Activated naive CD8-positive, alpha-beta T cell treated with anti-CD3 and anti-CD28 coated beads, Interleukin-2, amount 50 U/mL, for 16 hours (primary cell): ENCODE measurements around the gene ZNF524.
"Not testable (repeated sequence)": the region's sequence is repeated elsewhere in the genome, so short reads cannot be mapped to it uniquely, and the experiment has no call there.

Experiments
- DNase-seq: peaks from one replicate; pipeline ENCODE4 v3.0.0-alpha.2; 2020; ENCODE audit warnings: low read depth, low spot score

Gene ZNF524

DNA sequence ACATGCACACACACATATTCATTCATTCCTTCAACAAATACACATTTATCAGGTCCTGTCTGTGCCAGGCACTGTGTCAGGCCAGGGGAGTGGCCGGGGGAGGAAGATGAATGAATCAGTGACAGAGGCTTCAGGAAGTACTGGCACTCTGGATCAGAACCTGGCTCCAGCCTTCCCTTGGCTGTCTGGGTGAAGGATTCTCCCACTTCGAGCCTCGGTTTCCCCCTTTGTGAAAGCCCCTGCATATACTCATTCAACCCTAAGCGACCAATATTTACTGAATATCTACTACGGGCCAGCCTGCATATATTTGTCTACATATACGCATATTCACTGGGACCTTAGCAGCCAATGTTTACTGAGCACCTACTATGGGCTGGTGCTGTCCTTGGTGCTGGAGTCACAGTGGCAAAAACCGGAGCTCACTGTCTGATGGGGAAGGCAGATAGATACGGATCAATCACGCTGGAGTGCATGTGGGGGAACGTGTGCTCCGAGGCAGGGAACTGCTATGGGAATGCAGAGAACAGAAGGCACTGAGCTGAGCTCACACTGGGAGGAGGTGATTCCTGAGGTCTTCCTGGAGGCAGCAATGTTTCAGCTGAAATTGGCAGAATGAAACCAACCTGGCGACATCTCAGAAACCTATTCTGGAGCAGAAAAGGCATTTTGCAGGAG is 18.8 kb upstream of the ZNF524 start:
- no peak for DNase-seq

- DNase-seq = no peak
Observed at GRCh38 chr19:55581823-55582223, 18.3 kb upstream of the ZNF524 start.

DNA sequence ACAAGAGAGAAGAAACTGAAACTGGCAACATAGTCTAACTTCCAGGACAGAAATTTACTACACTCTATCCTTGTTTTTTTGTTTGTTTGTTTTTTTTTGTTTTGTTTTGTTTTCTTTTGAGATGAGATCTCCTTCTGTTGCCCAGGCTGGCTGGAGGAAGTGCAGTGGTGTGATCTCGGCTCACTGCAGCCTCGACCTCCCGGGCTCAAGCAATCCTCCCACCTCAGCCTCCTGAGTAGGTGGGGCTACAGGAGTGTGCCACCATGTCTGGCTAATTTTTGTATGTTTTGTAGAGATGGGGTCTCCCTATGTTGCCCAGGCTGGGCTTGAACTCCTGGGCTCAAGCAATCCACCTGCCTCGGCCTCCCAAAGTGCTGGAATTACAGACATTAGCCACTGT is 17.8 kb upstream of the ZNF524 start:
- DNase-seq = not testable (repeated sequence)

DNA sequence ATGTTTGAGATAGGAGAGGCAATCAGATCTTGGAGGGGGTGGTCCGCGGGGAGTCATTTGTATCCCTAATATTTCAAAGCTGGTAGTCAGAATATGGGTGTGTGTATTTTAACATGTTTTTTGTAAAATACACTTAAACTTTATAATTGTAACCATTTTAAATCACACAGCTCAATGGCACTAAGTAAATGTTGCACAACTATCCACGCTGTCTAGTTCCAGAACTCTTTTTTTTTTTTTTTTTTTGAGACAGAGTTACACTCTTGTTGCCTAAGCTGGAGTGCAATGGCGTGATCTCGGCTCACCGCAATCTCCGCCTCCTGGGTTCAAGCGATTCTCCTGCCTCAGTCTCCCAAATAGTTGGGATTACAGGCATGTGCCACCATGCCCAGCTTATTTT is 16.2 kb upstream of the ZNF524 start:
- DNase-seq = not testable (repeated sequence)

DNA sequence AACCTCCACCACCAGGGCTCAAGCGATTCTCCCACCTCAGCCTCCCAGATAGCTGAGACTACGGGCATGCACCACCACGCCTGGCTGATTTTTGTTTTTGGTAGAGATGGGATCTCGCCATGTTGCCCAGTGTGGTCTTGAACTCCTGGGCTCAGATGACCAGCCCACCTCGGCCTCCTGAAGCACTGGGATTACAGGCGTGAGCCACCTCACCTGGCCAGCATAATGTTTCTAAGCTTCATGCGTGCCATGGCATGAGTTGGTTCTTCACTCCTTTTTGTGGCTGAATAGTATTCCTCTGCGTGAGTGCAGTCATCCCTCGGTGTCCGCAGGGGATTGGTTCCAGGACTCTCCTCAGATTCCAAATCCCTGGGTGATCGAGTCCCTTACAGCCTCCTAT is 15.2 kb upstream of the ZNF524 start:
- no peak for DNase-seq

DNA sequence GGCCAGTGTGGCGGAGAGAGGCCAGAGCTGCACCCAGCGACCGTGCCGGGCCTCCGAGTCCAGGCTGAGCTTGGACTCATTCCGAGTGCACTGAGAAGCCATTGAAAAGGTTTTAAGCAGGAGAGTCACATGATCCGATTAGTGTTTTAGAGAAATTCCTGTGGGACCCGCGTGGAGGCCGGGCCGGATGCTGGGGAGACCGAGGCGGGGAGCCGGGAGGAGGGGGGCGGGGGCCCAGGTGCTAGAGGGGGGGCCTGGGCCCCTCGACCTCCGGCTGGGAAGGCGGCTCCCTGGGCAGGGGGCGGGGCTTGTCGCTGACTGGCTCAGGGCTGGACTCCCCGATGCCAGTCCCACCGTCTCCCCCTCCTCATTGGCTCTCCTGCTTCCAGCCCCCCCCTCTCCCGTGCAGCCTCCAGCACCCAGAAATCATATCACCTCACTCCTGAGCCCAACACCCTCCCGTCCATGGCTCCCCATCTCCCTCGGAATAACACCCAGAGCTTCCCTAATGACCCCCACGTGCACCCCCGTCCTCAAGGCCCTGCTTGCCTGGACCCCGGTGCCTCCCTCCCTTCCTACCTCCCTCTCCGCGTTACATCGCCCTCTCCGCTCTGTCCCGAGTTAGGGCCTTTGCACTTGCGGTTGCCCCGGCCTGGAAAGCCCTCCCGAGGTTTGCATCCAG is 14.3 kb upstream of the ZNF524 start:
- no peak for DNase-seq

DNA sequence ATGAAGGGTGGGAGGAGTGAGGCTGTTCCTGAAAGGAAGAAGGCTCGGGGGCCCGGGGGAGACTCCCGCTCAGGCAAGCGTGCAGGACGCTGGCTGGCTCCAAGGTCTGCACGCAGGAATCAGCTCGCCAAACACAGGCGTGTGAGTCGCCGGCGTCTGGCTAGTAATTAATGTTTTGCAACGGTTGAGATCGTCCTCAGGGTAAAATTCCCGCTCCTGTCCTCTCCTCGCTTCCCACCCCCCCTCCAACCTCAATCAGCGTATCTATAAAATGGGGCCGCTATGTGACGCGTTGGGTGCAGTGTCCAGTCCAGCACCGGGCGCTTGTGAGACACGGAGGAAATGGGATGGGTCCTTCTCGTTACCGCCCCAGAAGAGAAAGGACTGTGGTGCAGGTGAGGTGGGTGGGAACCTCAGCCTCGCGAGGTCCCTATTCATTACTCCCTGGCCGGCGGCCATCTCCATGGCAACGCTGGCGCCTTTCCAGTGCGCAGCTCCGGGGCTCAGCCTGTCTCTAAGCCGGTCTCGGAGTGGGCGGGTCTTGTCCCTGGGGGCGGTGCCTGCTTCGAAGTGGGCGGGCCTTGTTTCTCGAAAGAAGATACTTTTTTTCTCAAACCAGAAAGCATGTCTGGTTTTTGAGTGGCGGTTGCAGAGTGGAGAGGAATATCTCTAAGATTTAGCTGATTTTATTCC is 13.0 kb upstream of the ZNF524 start:
- DNase-seq = peak; percentile 88

DNA sequence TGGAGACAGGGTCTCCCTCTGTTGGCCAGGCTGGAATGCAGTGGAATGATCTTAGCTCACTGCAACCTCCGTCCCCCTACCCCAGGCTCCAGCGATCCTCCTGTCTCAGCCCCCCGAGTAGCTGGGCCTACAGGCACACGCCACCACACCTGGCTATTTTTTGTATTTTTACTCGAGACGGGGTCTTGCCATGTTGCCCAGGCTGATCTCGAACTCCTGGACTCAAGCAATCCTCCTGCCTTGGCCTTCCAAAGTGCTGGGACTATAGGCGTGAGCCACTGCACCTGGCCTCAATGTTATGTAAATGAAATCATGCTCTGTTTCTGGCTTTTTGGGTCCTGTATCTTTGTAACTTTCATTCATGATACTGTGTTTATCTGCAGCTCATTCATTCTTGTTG is 11.3 kb upstream of the ZNF524 start:
- DNase-seq = no peak

DNA sequence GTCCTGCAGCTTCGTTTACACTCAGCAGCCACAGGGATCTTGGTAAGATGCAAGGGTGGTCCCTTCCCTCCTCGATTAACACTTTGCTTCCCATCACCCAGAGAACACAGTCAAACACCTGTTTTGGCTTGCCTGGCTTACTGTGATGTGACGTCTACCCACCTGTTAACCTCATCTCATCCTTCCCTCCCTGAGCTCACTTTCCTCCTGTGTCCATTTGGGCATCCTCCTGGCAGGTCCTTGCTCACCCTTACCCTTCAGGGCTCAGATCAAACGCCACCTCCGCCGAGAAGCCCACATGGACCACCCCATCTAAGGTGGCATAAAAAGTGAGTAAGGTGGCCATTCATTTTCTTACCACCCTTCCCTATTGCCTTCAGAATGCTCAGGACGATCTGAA is 10.0 kb upstream of the ZNF524 start:
- no peak for DNase-seq

GRCh38 chr19:55590617-55591016 is 9.5 kb upstream of the ZNF524 start:
- no peak for DNase-seq

DNA sequence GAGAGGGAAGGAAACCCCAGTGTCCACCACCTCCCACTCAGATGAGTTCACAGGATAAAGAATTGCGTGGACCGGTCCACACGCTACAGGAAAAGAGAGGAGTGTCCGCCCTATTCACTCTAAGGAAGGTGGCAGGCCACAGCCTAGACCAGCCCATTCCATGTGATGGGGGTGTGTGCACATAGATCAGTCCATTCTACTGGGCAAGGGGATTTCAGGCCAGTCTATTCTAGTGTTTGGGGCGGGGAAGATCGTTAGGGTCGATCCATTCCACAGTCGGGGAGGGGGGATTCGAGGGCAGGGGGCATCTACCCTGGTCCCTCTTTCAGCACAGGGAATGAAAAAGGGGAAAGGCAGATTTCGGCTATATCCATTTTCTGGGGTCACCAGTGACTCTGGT is 8.5 kb upstream of the ZNF524 start:
- no peak for DNase-seq

- no peak for DNase-seq
Observed at GRCh38 chr19:55592391-55593090, 7.5 kb upstream of the ZNF524 start.

GRCh38 chr19:55593096-55593772 is 6.9 kb upstream of the ZNF524 start:
- no peak for DNase-seq

- no peak for DNase-seq
Observed at GRCh38 chr19:55594996-55595545, 5.0 kb upstream of the ZNF524 start.

- no peak for DNase-seq
Observed at GRCh38 chr19:55596304-55596703, 3.8 kb upstream of the ZNF524 start.

- no peak for DNase-seq
Observed at GRCh38 chr19:55597501-55597921, 2.6 kb upstream of the ZNF524 start.

DNA sequence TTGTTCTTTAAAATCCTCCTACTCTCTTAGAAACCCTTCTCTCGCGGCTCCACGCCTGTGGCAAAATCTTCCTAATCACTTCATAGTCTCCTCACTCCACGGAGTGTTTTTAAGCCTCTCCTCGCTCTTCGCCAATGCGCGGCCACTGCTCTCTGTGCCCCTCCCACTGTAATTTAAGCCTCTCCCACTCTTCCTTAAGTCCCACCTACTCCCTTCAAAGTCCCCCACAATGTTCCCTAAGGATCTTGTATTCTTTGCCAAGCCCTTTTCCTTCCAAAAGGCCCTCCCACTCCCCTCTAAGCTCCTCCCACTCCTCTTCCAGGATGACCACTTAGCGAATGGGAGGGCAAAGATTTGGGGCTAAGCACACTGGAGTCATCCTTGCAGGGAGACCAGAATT is 2.1 kb upstream of the ZNF524 start:
- DNase-seq = no peak

GRCh38 chr19:55598719-55599467 is 1.2 kb upstream of the ZNF524 start:
- DNase-seq = peak; percentile 79

DNA sequence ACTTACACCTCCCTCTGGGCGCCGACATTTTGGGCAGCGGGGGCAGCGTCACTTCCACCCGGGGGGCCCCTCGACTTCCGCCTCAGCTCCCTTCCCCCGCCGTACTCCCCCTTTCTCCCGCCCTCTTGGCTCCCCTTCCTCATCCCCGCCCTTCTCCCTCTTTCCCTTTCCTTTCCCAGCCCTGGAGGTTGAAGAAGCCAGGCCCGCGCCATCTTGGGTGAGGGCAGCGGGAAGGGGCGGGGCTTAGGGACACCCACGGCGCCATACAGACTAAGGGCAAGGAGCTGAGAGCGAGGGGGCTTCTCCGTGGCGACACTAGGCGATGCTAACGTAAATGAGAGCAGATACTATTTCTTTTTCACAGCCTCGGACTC is 633 bp upstream of the ZNF524 start, which contains the start of gene FIZ1:
TSS of gene FIZ1 (minus strand) at position 50 of the 374 bp plus-strand sequence. CDS start 1,652 bp downstream, outside the sequence.
- peak; percentile 92 for DNase-seq

DNA sequence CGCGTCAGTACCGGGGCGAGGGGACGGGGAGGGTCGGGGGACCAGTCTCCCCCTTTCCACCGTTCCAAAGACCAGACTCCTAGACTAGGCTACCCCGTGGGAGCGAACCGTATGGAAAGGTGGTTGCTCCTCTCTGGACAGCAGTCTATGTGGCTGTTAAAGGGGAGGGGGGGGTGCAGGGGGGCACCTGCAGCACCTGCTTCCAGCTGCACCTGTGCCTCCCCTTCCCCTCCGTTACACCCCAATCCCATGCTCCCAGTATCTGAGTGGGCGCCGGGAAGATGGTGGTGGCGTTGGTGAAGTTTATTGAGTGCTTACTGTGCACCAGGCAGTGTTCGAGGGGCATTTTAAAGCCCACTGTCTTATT is 557 bp downstream of the ZNF524 start:
- DNase-seq = no peak

DNA sequence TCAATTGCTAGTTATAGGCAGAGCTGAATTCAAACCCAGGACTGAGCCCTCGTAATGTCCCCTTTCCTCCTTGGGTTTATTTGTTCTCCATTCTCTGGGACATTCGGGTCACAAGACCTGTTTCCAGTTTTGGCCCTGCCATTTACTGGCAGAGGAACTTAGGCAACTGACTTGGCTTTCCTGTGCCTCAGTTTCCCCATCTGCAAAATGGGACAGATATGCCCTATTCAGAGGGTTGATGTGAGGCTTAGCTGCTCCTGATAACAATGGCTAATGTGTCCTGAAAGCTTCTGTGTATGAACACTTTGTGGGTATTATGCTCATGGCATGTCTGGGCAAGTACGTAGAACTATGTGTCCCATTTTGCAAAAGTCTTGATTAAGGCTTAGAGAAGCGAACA is 996 bp downstream of the ZNF524 start:
- no peak for DNase-seq
